Endothelial cell of umbilical vein (primary cell): ENCODE results near the gene GRAMD2B. TPM values are rescaled to one million over a fixed set of nuclear protein-coding genes. Genes with fewer than 3 reads are reported as not detected.

ENCODE experiments used
- BruUV-seq: library from RNA; stranded (reverse); fragments of 400-500 nt; replicated peaks from 2 replicates; lab custom pipeline; 2021; lab: Mats Ljungman, UMichigan
- CTCF ChIA-PET: fragments of 300-600, 350-600 bp; sonication (Branson Sonifier 250); formaldehyde crosslinking; loops from one replicate; lab custom pipeline; 2021; ENCODE audit warnings: antibody characterized with exemption, inconsistent platforms; lab: Charles Lee
- POLR2A ChIA-PET: fragments of 300-600, 350-600 bp; sonication (Branson Sonifier 250); formaldehyde crosslinking; loops from one replicate; lab custom pipeline; 2021; ENCODE audit warnings: antibody characterized with exemption, inconsistent platforms; lab: Charles Lee
- DNase-seq: peaks from one replicate; pipeline ENCODE4 v3.0.0-alpha.2; 2011; ENCODE audit warnings: low read depth, low spot score
- FAIRE-seq: peaks from 2 replicates; lab custom pipeline; 2011; peaks lifted over from hg19 to GRCh38; lab: Jason Lieb, UNC
- H2AFZ ChIP-seq: 2 replicates; pipeline ENCODE4 v1.6.0; 2012; ENCODE audit warnings: low read depth, low read length, control low read depth, inconsistent platforms
- H3K27ac ChIP-seq: 2 replicates; pipeline ENCODE4 v1.5.1; 2011; ENCODE audit warnings: low read depth, mild to moderate bottlenecking, control low read depth, low read length, moderate library complexity; ENCODE audit not compliant: insufficient read depth
- H3K27me3 ChIP-seq, 2 experiments: 2 replicates each; pipeline versions ENCODE4 v1.6.0 to v1.6.1; 2011; ENCODE audit warnings: low read length in 2 of 2, mixed read lengths in 1 of 2; ENCODE audit not compliant: control insufficient read depth in 2 of 2, insufficient read depth in 2 of 2
- H3K36me3 ChIP-seq, 2 experiments: 2 replicates in 1 of 2; 3 replicates in 1 of 2; pipeline ENCODE4 v1.5.1; 2011; ENCODE audit warnings: low read length in 2 of 2, mild to moderate bottlenecking in 1 of 2, moderate library complexity in 1 of 2; ENCODE audit not compliant: control insufficient read depth in 2 of 2, insufficient read depth in 2 of 2; ENCODE audit errors: extremely low read depth in 1 of 2
- H3K4me1 ChIP-seq: 3 replicates; pipeline ENCODE4 v1.5.1; 2011; ENCODE audit warnings: mild to moderate bottlenecking, low read length; ENCODE audit not compliant: control insufficient read depth, insufficient read depth; ENCODE audit errors: extremely low read depth
- H3K4me2 ChIP-seq: 2 replicates; pipeline ENCODE4 v1.6.1; 2011; ENCODE audit warnings: low read length, control low read depth, mixed read lengths; ENCODE audit not compliant: insufficient read depth
- H3K4me3 ChIP-seq, 3 experiments: fragments of 200-600 bp in 1 of 3; sonication (generic), shearing (Covaris generic) in 1 of 3; replicated peaks in 1 of 3; 2 replicates each; pipeline ENCODE4 v1.5.1; 2011 to 2016; ENCODE audit warnings: control low read depth in 3 of 3, low read length in 3 of 3, mild to moderate bottlenecking in 2 of 3, inconsistent platforms in 1 of 3, low read depth in 1 of 3, moderate library complexity in 1 of 3; ENCODE audit not compliant: insufficient read depth in 1 of 3
- H3K79me2 ChIP-seq: 2 replicates; pipeline ENCODE4 v1.6.0; 2012; ENCODE audit warnings: low read length, inconsistent platforms; ENCODE audit not compliant: control insufficient read depth, insufficient read depth
- H3K9ac ChIP-seq: replicated peaks from 2 replicates; pipeline ENCODE3; 2011; ENCODE audit warnings: low read length, control low read depth; ENCODE audit not compliant: insufficient read depth; ENCODE audit errors: extremely low read depth
- H3K9me1 ChIP-seq: replicated peaks from 3 replicates; pipeline ENCODE4 v1.6.0; 2011; ENCODE audit warnings: mild to moderate bottlenecking, low read length; ENCODE audit not compliant: control insufficient read depth, insufficient read depth; ENCODE audit errors: extremely low read depth
- H3K9me3 ChIP-seq: replicated peaks from 2 replicates; pipeline ENCODE4 v1.5.1; 2012; ENCODE audit warnings: low read length, inconsistent platforms; ENCODE audit not compliant: control insufficient read depth, insufficient read depth
- H4K20me1 ChIP-seq: replicated peaks from 2 replicates; pipeline ENCODE3; 2011; ENCODE audit warnings: mild to moderate bottlenecking, low read length; ENCODE audit not compliant: control insufficient read depth, insufficient read depth; ENCODE audit errors: extremely low read depth
- EZH2 ChIP-seq: IDR thresholded peaks from 2 replicates; pipeline ENCODE4 v1.6.1; 2012; ENCODE audit warnings: borderline replicate concordance, low read depth, mild to moderate bottlenecking, moderate library complexity, low read length, inconsistent platforms; ENCODE audit not compliant: severe bottlenecking
- FOS ChIP-seq: IDR thresholded peaks from 2 replicates; pipeline ENCODE4 v1.6.1; 2011; ENCODE audit warnings: mild to moderate bottlenecking, low read length, moderate library complexity, borderline replicate concordance; ENCODE audit not compliant: insufficient read depth
- GATA2 ChIP-seq: IDR thresholded peaks from 2 replicates; pipeline ENCODE4 v1.7.0; 2011; ENCODE audit warnings: low read depth, mild to moderate bottlenecking, moderate library complexity, mixed read lengths, low read length; ENCODE audit not compliant: insufficient read length, insufficient read depth
- JUN ChIP-seq: IDR thresholded peaks from 2 replicates; pipeline ENCODE4 v1.6.1; 2011; ENCODE audit warnings: borderline replicate concordance, low read depth; ENCODE audit not compliant: insufficient read length, insufficient read depth
- MYC ChIP-seq: IDR thresholded peaks from one replicate; pipeline ENCODE4 v1.6.1; 2011; ENCODE audit warnings: mild to moderate bottlenecking, low read depth, low read length
- POLR2A ChIP-seq: IDR thresholded peaks from 2 replicates; pipeline ENCODE4 v1.6.1; 2012; ENCODE audit warnings: low read depth, mild to moderate bottlenecking, control low read depth, low read length
- POLR2AphosphoS5 ChIP-seq: IDR thresholded peaks from 2 replicates; pipeline ENCODE4 v1.6.1; 2012; ENCODE audit warnings: low read depth, mild to moderate bottlenecking, control low read depth, low read length, moderate library complexity; ENCODE audit not compliant: insufficient read depth
- dilution Hi-C: fragments of 300-500 bp; cut with MboI; formaldehyde crosslinking; loops from one replicate; pipeline ENCODE4 v1.15.0; 2019; ENCODE audit warnings: low sequenced_read_pairs; ENCODE audit not compliant: extremely low pct_ligation_motif_present
- intact Hi-C: fragments of 100-400 bp; cut with micrococcal nuclease; formaldehyde crosslinking; loops from one replicate; pipeline ENCODE4 v1.10.0; 2022
- polyA plus RNA-seq, 4 experiments: library from polyadenylated mRNA; depleted of rRNA in 3 of 4; stranded (reverse) in 3 of 4; unstranded in 1 of 4; fragments of >200 nt; gene quantifications; 2 replicates each; pipeline versions ENCODE4 v1.2.1 to v1.2.3, GENCODE V29; 2011 to 2012; ENCODE audit warnings: missing spikeins in 1 of 4
- total RNA-seq: library from RNA; stranded (reverse); gene quantifications from 2 replicates; pipeline ENCODE4 v1.2.3, GENCODE V29; 2021
- TF ChIP-seq, protein P1 (sequence below): IDR thresholded peaks from 2 replicates; pipeline ENCODE4 v1.6.1; 2011; ENCODE audit not compliant: insufficient read depth, insufficient read length
- TF ChIP-seq, protein P2 (sequence below), 2 donors: IDR thresholded peaks; 1 replicate in 1 of 2; 2 replicates in 1 of 2; pipeline ENCODE4 v1.5.1; 2011; ENCODE audit warnings: low read length in 2 of 2, mild to moderate bottlenecking in 2 of 2, moderate library complexity in 2 of 2, control low read depth in 1 of 2, inconsistent platforms in 1 of 2, low read depth in 1 of 2; ENCODE audit not compliant: insufficient read depth in 1 of 2; ENCODE audit errors: extremely low read depth in 1 of 2

The GRAMD2B gene
- total and polyA plus RNA-seq, 2 donors (not counting 3 experiments of a cell fraction or from before 2014, with no cell fraction given), result 2.0 to 5.5 TPM

DNA sequence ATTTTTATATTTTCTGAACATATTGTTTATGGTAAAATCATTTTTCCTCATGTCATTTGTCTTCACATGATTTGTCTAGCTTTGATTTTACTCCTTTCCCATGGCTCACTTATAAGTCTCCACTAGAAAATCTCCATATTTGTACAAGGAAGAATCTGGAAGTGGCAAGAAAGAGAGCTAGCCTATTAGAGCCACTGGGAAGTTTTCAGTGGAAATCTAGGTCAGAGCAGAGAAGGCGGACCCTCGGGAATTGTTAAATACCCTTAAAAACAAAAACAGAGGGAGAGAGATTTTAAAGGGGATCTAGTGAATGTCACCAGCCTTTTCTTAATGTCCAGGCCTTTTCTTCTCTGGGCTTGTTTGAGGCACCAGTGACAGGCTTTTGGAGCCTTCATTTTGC is 56.6 kb downstream of the GRAMD2B start:
- Histone ChIP-seq H3K9me1 (no peaks in the 10 kb centered on the region), H3K4me1 (no peaks in the 10 kb centered on the region), H3K27ac (no peak overlapping the region), H3K79me2 (no peaks in the 10 kb centered on the region), H4K20me1 (no peaks in the 10 kb centered on the region), H3K4me3 (no peak overlapping the region), H3K27me3 (no peaks in the 10 kb centered on the region), H3K9ac (no peak overlapping the region), H3K36me3 (no peaks in the 10 kb centered on the region), H2AFZ (no peak overlapping the region), H3K4me2 (no peak overlapping the region), H3K9me3 (no peaks in the 10 kb centered on the region)
- ChIA-PET POLR2A (no interaction called here), CTCF (no interaction called here)
- intact Hi-C loops (no loop called here), dilution Hi-C loops (no loop called here)
- BruUV-seq, result no TSS peak
- DNase-seq (no peak), FAIRE-seq (no peak)
- TF ChIP-seq MYC, result no peak
- TF ChIP-seq, protein P1, sequence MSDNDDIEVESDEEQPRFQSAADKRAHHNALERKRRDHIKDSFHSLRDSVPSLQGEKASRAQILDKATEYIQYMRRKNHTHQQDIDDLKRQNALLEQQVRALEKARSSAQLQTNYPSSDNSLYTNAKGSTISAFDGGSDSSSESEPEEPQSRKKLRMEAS, result no peak
- no peak for TF ChIP-seq GATA2
- TF ChIP-seq POLR2A, result no peak
- no peak for TF ChIP-seq JUN
- no peak for TF ChIP-seq POLR2AphosphoS5
- no peak for TF ChIP-seq EZH2
- no peak for TF ChIP-seq FOS
- TF ChIP-seq, protein P2, sequence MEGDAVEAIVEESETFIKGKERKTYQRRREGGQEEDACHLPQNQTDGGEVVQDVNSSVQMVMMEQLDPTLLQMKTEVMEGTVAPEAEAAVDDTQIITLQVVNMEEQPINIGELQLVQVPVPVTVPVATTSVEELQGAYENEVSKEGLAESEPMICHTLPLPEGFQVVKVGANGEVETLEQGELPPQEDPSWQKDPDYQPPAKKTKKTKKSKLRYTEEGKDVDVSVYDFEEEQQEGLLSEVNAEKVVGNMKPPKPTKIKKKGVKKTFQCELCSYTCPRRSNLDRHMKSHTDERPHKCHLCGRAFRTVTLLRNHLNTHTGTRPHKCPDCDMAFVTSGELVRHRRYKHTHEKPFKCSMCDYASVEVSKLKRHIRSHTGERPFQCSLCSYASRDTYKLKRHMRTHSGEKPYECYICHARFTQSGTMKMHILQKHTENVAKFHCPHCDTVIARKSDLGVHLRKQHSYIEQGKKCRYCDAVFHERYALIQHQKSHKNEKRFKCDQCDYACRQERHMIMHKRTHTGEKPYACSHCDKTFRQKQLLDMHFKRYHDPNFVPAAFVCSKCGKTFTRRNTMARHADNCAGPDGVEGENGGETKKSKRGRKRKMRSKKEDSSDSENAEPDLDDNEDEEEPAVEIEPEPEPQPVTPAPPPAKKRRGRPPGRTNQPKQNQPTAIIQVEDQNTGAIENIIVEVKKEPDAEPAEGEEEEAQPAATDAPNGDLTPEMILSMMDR (IDR thresholded peaks at IDR 0.05; ENCODE audit: extremely low read depth in 1 of 2, insufficient read depth in 1 of 2, low read depth in 1 of 2, low read length in 2 of 2), result no peak
